Heart right ventricle (tissue), 16 donors: ENCODE results near the gene CTNND2. TPM values are rescaled to one million over a fixed set of nuclear protein-coding genes. Genes with fewer than 3 reads are reported as not detected.

Experiments used
- ATAC-seq, 8 donors: fragments of 200-7000 bp; cut with Tn5 transposase; one replicate each; pipeline ENCODE4 v1.9.1; 2020; ENCODE audit warnings: mild to moderate bottlenecking in 8 of 8, moderate library complexity in 8 of 8, moderate number of reproducible peaks in 1 of 8
- DNase-seq, 2 donors: peaks; one replicate each; pipeline ENCODE4 v3.0.0-alpha.2; 2020
- H3K27ac ChIP-seq, 10 donors: fragments of 200-600 bp; sonication (generic) in 2 of 10; one replicate each; pipeline versions ENCODE4 v1.5.0 to v1.8.0; 2020 to 2022; ENCODE audit warnings: mild to moderate bottlenecking in 3 of 10
- H3K27me3 ChIP-seq, 7 donors: fragments of 200-600 bp; one replicate each; pipeline ENCODE4 v1.8.0; 2021 to 2022; ENCODE audit warnings: mild to moderate bottlenecking in 2 of 7
- H3K36me3 ChIP-seq, 9 donors: fragments of 200-600 bp; sonication (generic) in 1 of 9; one replicate each; pipeline versions ENCODE4 v1.5.0 to v1.8.0; 2020 to 2022; ENCODE audit warnings: mild to moderate bottlenecking in 2 of 9
- H3K4me1 ChIP-seq, 9 donors: fragments of 200-600 bp; sonication (generic) in 1 of 9; one replicate each; pipeline versions ENCODE4 v1.5.0 to v1.8.0; 2020 to 2022; ENCODE audit warnings: mild to moderate bottlenecking in 4 of 9
- H3K4me3 ChIP-seq, 10 donors: fragments of 200-600 bp; sonication (generic) in 2 of 10; one replicate each; pipeline versions ENCODE4 v1.5.0 to v1.8.0; 2020 to 2022; ENCODE audit warnings: mild to moderate bottlenecking in 7 of 10, moderate library complexity in 2 of 10
- H3K9me3 ChIP-seq, 11 donors: fragments of 200-600 bp in 10 of 11; sonication (generic) in 2 of 11; one replicate each; pipeline versions ENCODE4 v1.5.0 to v1.8.0; 2013 to 2022; ENCODE audit warnings: mild to moderate bottlenecking in 2 of 11, control low read depth in 1 of 11, moderate library complexity in 1 of 11
- CTCF ChIP-seq, 9 donors: fragments of 200-600 bp; sonication (generic) in 2 of 9; IDR thresholded peaks; one replicate each; pipeline versions ENCODE4 v1.5.0 to v1.8.0; 2021 to 2022; ENCODE audit warnings: antibody characterized with exemption in 9 of 9, mild to moderate bottlenecking in 5 of 9, moderate library complexity in 1 of 9
- WGBS, 2 donors: extraction: QIAGEN DNeasy Blood & Tissue Kit; methylation state at CpG; one replicate each; pipeline ENCODE4 v1.1.7; 2013; ENCODE audit warnings: inconsistent platforms in 1 of 2; 5-methylcytosine and 5-hydroxymethylcytosine counted together
- intact Hi-C, 10 donors: fragments of 100-400 bp; cut with DNase I; formaldehyde crosslinking; loops; one replicate each; pipeline versions ENCODE4 v1.11.1 to v1.14.2; 2022
- polyA plus RNA-seq, 2 donors: library from polyadenylated mRNA; stranded (reverse); fragments of 200-250 nt; gene quantifications; one replicate each; pipeline ENCODE4 v1.2.3, GENCODE V29; 2013
- total RNA-seq, 10 donors: library from RNA; stranded (reverse); fragmentation: NEBNext Ultra II Directional in 3 of 10; extraction: Animal tissue kit (Norgen Biotek cat#: 25700) in 3 of 10; gene quantifications; one replicate each; pipeline versions ENCODE4 v1.2.1 to v1.2.4, GENCODE V29; 2021 to 2023
- donor health status: Arrhythmogenic right ventricular cardiomyopathy.
- donor health status: ischemic (EF 13 %, LVEDD 7.1; RV severe dilation, severe dysfunction).
- donor health status: healthy with polysubstance abuse.
- donor health status: DM: no; HTN: yes; CAD: no.
- donor health status: DM: no; HTN: no; CAD: no.
- donor health status: ischemic (EF 25% LVEDD 6.9; RV normal size, moderate dysfunction).
- donor health status: ischemic (EF 25% LVEDD 5.7; RV mildly dilated, moderate dysfunction).
- donor health status: healthy.
- donor health status: DM: yes; HTN: yes; CAD: no.
- donor health status: Ischemic cardiomyopathy.
- donor health status: ischemic (EF 35%, LVEDD 5.7; RV mildly dilated, moderate dysfunction).
- donor health status: nonischemic (EF 11% LVEDD 7.7; RV severe dilation, severe dysfunction).
- donor health status: DM: yes; HTN: yes; CAD: no.
- donor health status: PGD.
- donor health status: ischemic (EF 29% LVEDD 5.4; RV normal size, mild dysfunction).
- donor health status: nonischemic (EF 23%, LVEDD 6.1; RV moderate dilation, normal function).

CTNND2 gene
- total and polyA plus RNA-seq, 12 donors = 1.1 to 29.6 (median 9.9) TPM

- Histone ChIP-seq H3K9me3 (peaks cover 0 to 24% (median 4%) of the 10 kb centered on the region in 11 donors), H3K4me1 (no peaks in the 10 kb centered on the region), H3K27ac (no peak overlapping the region), H3K36me3 (no peaks in the 10 kb centered on the region), H3K4me3 (no peak overlapping the region), H3K27me3 (no peaks in the 10 kb centered on the region)
- 64 to 71% methylated on average over 1 of the region's 1 CpG for WGBS, 2 donors
- DNase-seq = no peak
- no peak for TF ChIP-seq CTCF (IDR thresholded peaks at IDR 0.05)
- ATAC-seq = no peak
- intact Hi-C loops = no loop called here
Observed at GRCh38 chr5:11650936-11651335, 253.3 kb downstream of the CTNND2 start.

- no peak for ATAC-seq
- intact Hi-C loops = no loop called here
- 35 to 56% methylated on average over 3 of the region's 3 CpGs for WGBS, 2 donors
Observed at GRCh38 chr5:11646141-11646540, 258.1 kb downstream of the CTNND2 start.

GRCh38 chr5:11642438-11642837 is 261.8 kb downstream of the CTNND2 start:
- Histone ChIP-seq H3K36me3 (no peaks in the 10 kb centered on the region), H3K4me1 (peaks cover 0 to 6% (median 0%) of the 10 kb centered on the region in 9 donors), H3K27me3 (no peaks in the 10 kb centered on the region), H3K9me3 (no peaks in the 10 kb centered on the region), H3K4me3 (no peak overlapping the region), H3K27ac (no peak overlapping the region)
- intact Hi-C loops = no loop called here
- no peak for TF ChIP-seq CTCF (IDR thresholded peaks at IDR 0.05)
- 56 to 57% methylated on average over 3 of the region's 3 CpGs for WGBS, 2 donors
- no peak for ATAC-seq
- DNase-seq = no peak

More at GRCh38 chr5:11646141-11646540, 258.1 kb downstream of the CTNND2 start:
- peaks cover 0 to 15% (median 3%) of the 10 kb centered on the region in 11 donors for H3K9me3 ChIP-seq
- H3K36me3 ChIP-seq = no peaks in the 10 kb centered on the region
- H3K27me3 ChIP-seq = no peaks in the 10 kb centered on the region
- H3K4me3 ChIP-seq = no peak overlapping the region
- no peak for TF ChIP-seq CTCF (IDR thresholded peaks at IDR 0.05)
- no peaks in the 10 kb centered on the region for H3K4me1 ChIP-seq
- H3K27ac ChIP-seq = no peak overlapping the region
- no peak for DNase-seq

GRCh38 chr5:11640158-11640873 is 263.9 kb downstream of the CTNND2 start:
- DNase-seq (no peak), ATAC-seq (peak in 1 of 8 donors; percentile 14)
- H3K4me3 ChIP-seq = no peak overlapping the region
- no peak overlapping the region for H3K27ac ChIP-seq
- H3K4me1 ChIP-seq = peaks cover 0 to 6% (median 0%) of the 10 kb centered on the region in 9 donors
- no peaks in the 10 kb centered on the region for H3K36me3 ChIP-seq
- intact Hi-C loops = no loop called here
- WGBS, 2 donors = 66 to 73% methylated on average over 4 of the region's 4 CpGs
- no peaks in the 10 kb centered on the region for H3K27me3 ChIP-seq
- TF ChIP-seq CTCF (IDR thresholded peaks at IDR 0.05) = no peak
- no peaks in the 10 kb centered on the region for H3K9me3 ChIP-seq
